Measurements from ENCODE around the gene MFAP5. TPM values are rescaled to one million over a fixed set of nuclear protein-coding genes. Genes with fewer than 3 reads are reported as not detected.
A peak's percentile ranks its signal among the peaks of the same experiment; 100 is the strongest.

Gene MFAP5
- total RNA-seq, 1 experiment from 2014 or later = 0.96 TPM

- H3K4me3 Mint-ChIP-seq = peak overlapping the region; percentile 79
- ATAC-seq (peak; percentile 0), DNase-seq (ENCODE audit: low spot score) (no peak)
- H3K27me3 Mint-ChIP-seq (ENCODE audit: low read depth) = no peaks in the 10 kb centered on the region
- TF ChIP-seq TEAD4 (CRISPR knock-in tag; IDR thresholded peaks at IDR 0.05) = no peak
- 0 out of 2 replicates have a peak, but pooled peaks have one; percentile 48 for TF ChIP-seq ETV6 (CRISPR knock-in tag; IDR thresholded peaks at IDR 0.05)
- TF ChIP-seq ZNF532 (CRISPR knock-in tag; IDR thresholded peaks at IDR 0.05; ENCODE audit: borderline replicate concordance) = no peak
- 0 out of 2 replicates have a peak, but pooled peaks have one; percentile 57 for TF ChIP-seq TEAD1 (CRISPR knock-in tag; IDR thresholded peaks at IDR 0.05)
- CTCF ChIA-PET = interaction anchor here (0.9 to 1.8 kb wide), 5 partner anchors 15 to 193 kb away, joined by 3 to 12 read pairs (median 3); no protein-coding TSS in a partner anchor
- H3K36me3 Mint-ChIP-seq = peaks cover 14% of the 10 kb centered on the region
- H3K4me1 Mint-ChIP-seq = peaks cover 57% of the 10 kb centered on the region
- H3K27ac Mint-ChIP-seq = peak overlapping the region; percentile 95
- no peaks in the 10 kb centered on the region for H3K9me3 Mint-ChIP-seq
- POLR2A ChIA-PET = interaction anchor here (0.9 to 1.9 kb wide), 5 partner anchors 9 to 217 kb away, joined by 3 to 8 read pairs (median 3); no protein-coding TSS in a partner anchor
Measured at GRCh38 chr12:8697120-8697475, 34.5 kb upstream of the MFAP5 start.

GRCh38 chr12:8696442-8697090 is 33.9 kb upstream of the MFAP5 start:
- ChIA-PET CTCF (interaction anchor here (1.5 to 1.8 kb wide), 2 partner anchors 15 to 164 kb away, joined by 3 to 7 read pairs; no protein-coding TSS in a partner anchor), POLR2A (interaction anchor here (1.5 to 1.9 kb wide), 2 partner anchors 9 to 118 kb away, joined by 3 to 8 read pairs; no protein-coding TSS in a partner anchor)
- peaks cover 59% of the 10 kb centered on the region for H3K4me1 Mint-ChIP-seq
- H3K36me3 Mint-ChIP-seq = peaks cover 14% of the 10 kb centered on the region
- DNase-seq (ENCODE audit: low spot score) (no peak), ATAC-seq (no peak)
- H3K4me3 Mint-ChIP-seq = peak overlapping the region; percentile 79
- H3K27ac Mint-ChIP-seq = peak overlapping the region; percentile 95
- H3K9me3 Mint-ChIP-seq = no peaks in the 10 kb centered on the region
- TF ChIP-seq AR (CRISPR knock-in tag; IDR thresholded peaks at IDR 0.05) = no peak
- H3K27me3 Mint-ChIP-seq (ENCODE audit: low read depth) = no peaks in the 10 kb centered on the region

- CTCF ChIA-PET = interaction anchor here (0.6 kb wide), 1 partner anchor 171 kb away, joined by 3 read pairs; no protein-coding TSS in a partner anchor
- TF ChIP-seq ZNF512 (CRISPR knock-in tag; IDR thresholded peaks at IDR 0.05; ENCODE audit: borderline replicate concordance) (no peak), IRF2 (CRISPR knock-in tag; IDR thresholded peaks at IDR 0.05; ENCODE audit: borderline replicate concordance, low read depth) (no peak), TEAD1 (CRISPR knock-in tag; IDR thresholded peaks at IDR 0.05) (no peak), GABPB1 (CRISPR knock-in tag; IDR thresholded peaks at IDR 0.05) (no peak), NR2C2 (CRISPR knock-in tag; IDR thresholded peaks at IDR 0.05) (no peak), E2F1 (CRISPR knock-in tag; IDR thresholded peaks at IDR 0.05) (no peak), ZNF425 (CRISPR knock-in tag; conservative IDR thresholded peaks at IDR 0.05) (no peak), ZNF317 (CRISPR knock-in tag; IDR thresholded peaks at IDR 0.05; ENCODE audit: borderline replicate concordance, low read depth) (no peak), IRF1 (CRISPR knock-in tag; IDR thresholded peaks at IDR 0.05) (no peak), ATF3 (CRISPR knock-in tag; conservative IDR thresholded peaks at IDR 0.05) (no peak), NR3C1 (CRISPR knock-in tag; conservative IDR thresholded peaks at IDR 0.05; ENCODE audit: low read depth) (no peak)
- no peak overlapping the region for H3K27ac Mint-ChIP-seq
Measured at GRCh38 chr12:8695116-8695515, 32.5 kb upstream of the MFAP5 start.

More at GRCh38 chr12:8695116-8695515, 32.5 kb upstream of the MFAP5 start:
- peaks cover 59% of the 10 kb centered on the region for H3K4me1 Mint-ChIP-seq
- no peak for ATAC-seq
- no peaks in the 10 kb centered on the region for H3K9me3 Mint-ChIP-seq
- DNase-seq (ENCODE audit: low spot score) = no peak
- no peak overlapping the region for H3K4me3 Mint-ChIP-seq
- POLR2A ChIA-PET = no interaction called here
- H3K36me3 Mint-ChIP-seq = peaks cover under 1% of the 10 kb centered on the region; the same call in 1 of the 2 replicates
- no peaks in the 10 kb centered on the region for H3K27me3 Mint-ChIP-seq (ENCODE audit: low read depth)

All from WTC11 (cell line).